Lower leg skin (tissue), 3 donors: ENCODE data around the gene CD52.

Experiments used
- CTCF ChIP-seq, 3 donors: fragments of 450-650 bp; IDR thresholded peaks; one replicate each; pipeline ENCODE4 v1.5.1; 2016; ENCODE audit warnings: antibody characterized with exemption in 3 of 3, mild to moderate bottlenecking in 3 of 3, moderate library complexity in 2 of 3
- POLR2A ChIP-seq, 2 donors: fragments of 450-650 bp; IDR thresholded peaks; one replicate each; pipeline ENCODE4 v1.6.1; 2016 to 2017; ENCODE audit warnings: antibody characterized with exemption in 2 of 2, mild to moderate bottlenecking in 1 of 2, moderate library complexity in 1 of 2

- no peak for TF ChIP-seq CTCF (IDR thresholded peaks at IDR 0.05)
- no peak for TF ChIP-seq POLR2A (IDR thresholded peaks at IDR 0.05)
Measured at GRCh38 chr1:26285366-26286063, 32.2 kb upstream of the CD52 start.
